ENCODE measurements around the gene MFAP4.

MFAP4 gene

DNA sequence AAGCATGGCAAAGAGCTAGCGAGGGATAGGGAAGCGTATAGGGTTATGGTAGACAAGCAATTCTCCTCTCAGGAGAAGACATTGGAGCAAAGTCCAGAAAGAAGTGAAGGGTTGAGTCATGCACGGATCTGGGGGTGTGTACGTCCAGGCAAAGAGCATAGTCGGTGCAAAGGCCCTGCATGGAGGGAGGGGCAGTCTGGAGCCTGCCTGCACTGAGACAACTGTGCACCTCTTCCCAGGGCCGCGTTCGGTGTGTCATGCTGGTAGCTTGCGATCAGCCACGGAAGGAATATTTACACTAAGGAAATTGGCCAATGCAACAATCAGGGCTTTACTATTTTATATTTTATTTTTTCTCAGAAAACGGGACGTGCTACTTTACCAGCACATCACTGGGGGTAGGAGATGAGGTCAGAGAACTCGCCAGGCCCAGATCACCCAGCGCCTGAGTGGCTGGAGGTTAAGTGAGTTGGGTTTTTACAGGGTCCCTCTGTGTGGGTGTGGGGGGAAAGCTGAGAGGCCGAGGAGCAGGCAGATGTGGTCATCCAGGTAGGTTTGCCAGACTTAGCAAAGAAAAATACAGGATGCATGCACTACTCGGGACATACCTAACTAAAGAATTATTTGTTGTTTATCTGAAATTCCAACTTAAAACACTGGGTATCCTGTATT is 17.7 kb downstream of the MFAP4 start:
- no peaks in the 10 kb centered on the region for H3K27me3 ChIP-seq (ENCODE audit: insufficient read depth, poor library complexity, severe bottlenecking)
- H3K27ac ChIP-seq (ENCODE audit: poor library complexity, severe bottlenecking): no peak overlapping the region
- TF ChIP-seq, protein P1, sequence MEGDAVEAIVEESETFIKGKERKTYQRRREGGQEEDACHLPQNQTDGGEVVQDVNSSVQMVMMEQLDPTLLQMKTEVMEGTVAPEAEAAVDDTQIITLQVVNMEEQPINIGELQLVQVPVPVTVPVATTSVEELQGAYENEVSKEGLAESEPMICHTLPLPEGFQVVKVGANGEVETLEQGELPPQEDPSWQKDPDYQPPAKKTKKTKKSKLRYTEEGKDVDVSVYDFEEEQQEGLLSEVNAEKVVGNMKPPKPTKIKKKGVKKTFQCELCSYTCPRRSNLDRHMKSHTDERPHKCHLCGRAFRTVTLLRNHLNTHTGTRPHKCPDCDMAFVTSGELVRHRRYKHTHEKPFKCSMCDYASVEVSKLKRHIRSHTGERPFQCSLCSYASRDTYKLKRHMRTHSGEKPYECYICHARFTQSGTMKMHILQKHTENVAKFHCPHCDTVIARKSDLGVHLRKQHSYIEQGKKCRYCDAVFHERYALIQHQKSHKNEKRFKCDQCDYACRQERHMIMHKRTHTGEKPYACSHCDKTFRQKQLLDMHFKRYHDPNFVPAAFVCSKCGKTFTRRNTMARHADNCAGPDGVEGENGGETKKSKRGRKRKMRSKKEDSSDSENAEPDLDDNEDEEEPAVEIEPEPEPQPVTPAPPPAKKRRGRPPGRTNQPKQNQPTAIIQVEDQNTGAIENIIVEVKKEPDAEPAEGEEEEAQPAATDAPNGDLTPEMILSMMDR (IDR thresholded peaks at IDR 0.05; ENCODE audit: poor library complexity, severe bottlenecking): no peak
- no peak for ATAC-seq (ENCODE audit: low read depth)
- H3K36me3 ChIP-seq (ENCODE audit: low read depth): no peaks in the 10 kb centered on the region
- H3K4me1 ChIP-seq (ENCODE audit: insufficient read depth, poor library complexity, severe bottlenecking): no peaks in the 10 kb centered on the region
- no peaks in the 10 kb centered on the region for H3K9me3 ChIP-seq (ENCODE audit: severe bottlenecking)
- peak; percentile 38 for DNase-seq (ENCODE audit: low spot score)
- no peak overlapping the region for H3K4me3 ChIP-seq (ENCODE audit: severe bottlenecking)

DNA sequence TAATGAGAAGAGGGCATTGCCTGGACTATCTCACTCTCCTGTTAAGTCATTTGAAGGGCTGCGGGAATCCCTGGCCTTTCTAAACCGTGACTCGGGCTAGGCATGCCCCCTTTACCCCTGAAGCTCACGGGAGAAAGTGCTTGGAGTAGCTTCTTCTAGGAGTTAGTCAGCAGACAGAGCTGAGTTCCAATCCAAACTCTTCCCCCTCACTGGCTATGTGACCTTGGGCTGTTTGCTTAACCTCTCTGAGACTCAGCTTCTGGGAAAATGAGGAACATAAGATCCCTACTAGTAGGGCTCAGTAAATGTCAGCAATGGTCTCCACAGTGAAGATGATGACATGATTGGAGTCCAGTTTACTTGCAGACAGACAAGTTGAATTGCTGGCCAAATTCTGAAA is 18.8 kb downstream of the MFAP4 start:
- Histone ChIP-seq H3K27ac (ENCODE audit: poor library complexity, severe bottlenecking) (no peak overlapping the region), H3K27me3 (ENCODE audit: insufficient read depth, poor library complexity, severe bottlenecking) (no peaks in the 10 kb centered on the region), H3K9me3 (ENCODE audit: severe bottlenecking) (no peaks in the 10 kb centered on the region), H3K36me3 (ENCODE audit: low read depth) (no peaks in the 10 kb centered on the region), H3K4me3 (ENCODE audit: severe bottlenecking) (no peak overlapping the region), H3K4me1 (ENCODE audit: insufficient read depth, poor library complexity, severe bottlenecking) (no peaks in the 10 kb centered on the region)
- TF ChIP-seq, protein P1 (IDR thresholded peaks at IDR 0.05; ENCODE audit: poor library complexity, severe bottlenecking): no peak
- ATAC-seq (ENCODE audit: low read depth): no peak
- DNase-seq (ENCODE audit: low spot score): no peak

DNA sequence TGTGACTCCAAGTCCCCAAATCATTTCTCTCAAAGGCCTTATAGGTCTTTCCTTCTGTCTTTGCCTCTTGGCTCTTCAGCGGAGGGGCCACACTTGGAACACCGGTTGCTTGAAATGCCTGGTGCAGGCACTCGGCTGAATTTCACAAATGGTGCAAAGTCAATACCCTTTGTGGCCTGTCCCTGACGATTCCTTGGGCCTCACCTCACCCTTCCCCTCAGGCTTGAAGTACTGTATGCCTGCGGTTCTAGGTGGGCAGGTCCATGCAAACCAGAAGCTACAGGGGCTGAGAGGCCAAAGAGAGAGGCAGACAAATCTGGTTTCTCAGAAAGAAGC is 20.4 kb downstream of the MFAP4 start:
- H3K4me3 ChIP-seq (ENCODE audit: severe bottlenecking): no peak overlapping the region
- no peaks in the 10 kb centered on the region for H3K36me3 ChIP-seq (ENCODE audit: low read depth)
- no peak for ATAC-seq (ENCODE audit: low read depth)
- TF ChIP-seq, protein P1 (IDR thresholded peaks at IDR 0.05; ENCODE audit: poor library complexity, severe bottlenecking): no peak
- DNase-seq (ENCODE audit: low spot score): peak; percentile 23
- no peak overlapping the region for H3K27ac ChIP-seq (ENCODE audit: poor library complexity, severe bottlenecking)
- no peaks in the 10 kb centered on the region for H3K4me1 ChIP-seq (ENCODE audit: insufficient read depth, poor library complexity, severe bottlenecking)
- H3K9me3 ChIP-seq (ENCODE audit: severe bottlenecking): no peaks in the 10 kb centered on the region
- no peaks in the 10 kb centered on the region for H3K27me3 ChIP-seq (ENCODE audit: insufficient read depth, poor library complexity, severe bottlenecking)

DNA sequence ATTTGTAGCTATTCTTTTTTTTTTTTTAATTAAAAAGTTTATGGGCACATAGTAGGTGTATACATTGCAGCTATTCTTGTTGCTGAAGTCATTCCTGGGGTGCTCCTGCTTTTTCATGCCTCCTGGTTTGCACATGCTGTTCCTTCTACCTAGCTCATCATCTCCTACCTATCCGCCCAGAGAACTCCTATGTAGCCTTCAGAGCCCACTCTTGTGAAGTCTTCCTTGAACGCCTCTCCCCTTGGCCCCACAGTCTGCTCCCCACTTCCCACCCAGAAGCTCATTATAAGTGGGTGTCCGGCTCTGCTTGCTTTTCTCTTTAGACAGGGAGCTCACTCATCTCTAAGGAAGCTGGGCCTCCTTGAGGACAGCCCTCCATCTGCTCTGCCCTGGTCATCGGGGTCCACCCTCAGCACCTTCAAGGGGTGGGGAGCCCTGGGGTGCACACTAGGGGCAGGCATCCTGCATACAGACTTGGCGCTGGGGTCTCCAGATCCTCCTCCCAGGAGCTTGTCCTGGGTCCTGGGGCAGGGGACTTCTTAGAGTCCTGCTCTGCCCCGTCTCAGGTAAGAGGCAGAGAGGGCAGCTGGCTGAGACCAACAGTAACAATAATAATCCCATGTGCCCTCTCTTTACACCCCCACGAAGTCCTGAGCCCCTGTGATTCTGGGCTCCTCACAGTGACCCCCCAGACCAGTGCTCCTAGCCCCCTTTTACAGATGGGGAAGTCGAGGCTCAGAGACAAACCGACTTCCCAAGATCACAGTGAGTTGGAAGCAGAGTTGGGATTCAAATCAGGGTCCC is 21.0 kb downstream of the MFAP4 start:
- Histone ChIP-seq H3K27ac (ENCODE audit: poor library complexity, severe bottlenecking) (no peak overlapping the region), H3K36me3 (ENCODE audit: low read depth) (no peaks in the 10 kb centered on the region), H3K27me3 (ENCODE audit: insufficient read depth, poor library complexity, severe bottlenecking) (no peaks in the 10 kb centered on the region), H3K4me3 (ENCODE audit: severe bottlenecking) (no peak overlapping the region), H3K4me1 (ENCODE audit: insufficient read depth, poor library complexity, severe bottlenecking) (no peaks in the 10 kb centered on the region), H3K9me3 (ENCODE audit: severe bottlenecking) (no peaks in the 10 kb centered on the region)
- TF ChIP-seq, protein P1 (IDR thresholded peaks at IDR 0.05; ENCODE audit: poor library complexity, severe bottlenecking): no peak
- ATAC-seq (ENCODE audit: low read depth) (no peak), DNase-seq (ENCODE audit: low spot score) (peak; percentile 27)

DNA sequence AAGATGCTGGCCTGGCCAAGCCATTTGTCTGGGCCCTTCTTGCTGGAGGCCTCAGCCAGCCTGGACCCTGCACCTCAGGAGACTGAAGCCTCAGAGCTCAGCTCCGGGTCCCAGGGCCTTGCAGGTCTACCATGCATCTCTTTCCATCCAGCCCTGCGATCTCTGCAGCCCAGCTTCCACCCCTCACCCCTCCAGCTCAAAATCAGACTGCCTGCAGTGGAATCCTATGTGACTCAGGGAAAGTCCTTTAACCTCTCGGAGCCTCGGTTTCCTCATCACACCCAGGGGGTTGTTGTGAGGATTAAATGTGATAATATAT is 21.5 kb downstream of the MFAP4 start:
- DNase-seq (ENCODE audit: low spot score): peak; percentile 53
- TF ChIP-seq, protein P1 (IDR thresholded peaks at IDR 0.05; ENCODE audit: poor library complexity, severe bottlenecking): no peak
- no peak overlapping the region for H3K4me3 ChIP-seq (ENCODE audit: severe bottlenecking)
- H3K4me1 ChIP-seq (ENCODE audit: insufficient read depth, poor library complexity, severe bottlenecking): no peaks in the 10 kb centered on the region
- no peaks in the 10 kb centered on the region for H3K36me3 ChIP-seq (ENCODE audit: low read depth)
- no peaks in the 10 kb centered on the region for H3K27me3 ChIP-seq (ENCODE audit: insufficient read depth, poor library complexity, severe bottlenecking)
- no peaks in the 10 kb centered on the region for H3K9me3 ChIP-seq (ENCODE audit: severe bottlenecking)
- no peak for ATAC-seq (ENCODE audit: low read depth)
- H3K27ac ChIP-seq (ENCODE audit: poor library complexity, severe bottlenecking): no peak overlapping the region

Data from RWPE2 (cell line).